Mesothelial cell of epicardium (in vitro differentiated cells): ENCODE results near the gene HNRNPLL. TPM values are rescaled to one million over a fixed set of nuclear protein-coding genes. Genes with fewer than 3 reads are reported as not detected.
"Not testable (repeated sequence)": the region's sequence is repeated elsewhere in the genome, so short reads cannot be mapped to it uniquely, and the experiment has no call there.

Experiments
- DNase-seq, 2 experiments: peaks; one replicate each; pipeline ENCODE4 v3.0.0; 2021; ENCODE audit warnings: low spot score in 2 of 2; ENCODE audit not compliant: unreplicated experiment in 2 of 2
- H3K27ac Mint-ChIP-seq: 2 replicates; pipeline ENCODE4 v1.8.0; 2021; ENCODE audit warnings: mixed read lengths
- H3K27me3 Mint-ChIP-seq: 2 replicates; pipeline ENCODE4 v1.8.0; 2021; ENCODE audit warnings: low read depth, mixed read lengths
- H3K36me3 Mint-ChIP-seq: 2 replicates; pipeline ENCODE4 v1.8.0; 2021; ENCODE audit warnings: mixed read lengths
- H3K4me1 Mint-ChIP-seq: 2 replicates; pipeline ENCODE4 v1.8.0; 2021; ENCODE audit warnings: mixed read lengths
- H3K4me3 Mint-ChIP-seq: 2 replicates; pipeline ENCODE4 v1.8.0; 2021; ENCODE audit warnings: mild to moderate bottlenecking, moderate library complexity, mixed read lengths
- H3K9me3 Mint-ChIP-seq: 2 replicates; pipeline ENCODE4 v1.8.0; 2021; ENCODE audit warnings: mixed read lengths
- CTCF ChIP-seq: fragments of 200-600 bp; sonication (generic); IDR thresholded peaks from one replicate; pipeline ENCODE4 v1.5.0; 2021; ENCODE audit warnings: antibody characterized with exemption; ENCODE audit not compliant: unreplicated experiment
- total RNA-seq: library from RNA; stranded (reverse); gene quantifications from 3 replicates; pipeline ENCODE4 v1.2.1, GENCODE V29; 2021

The HNRNPLL gene
- 73.9 to 84.8 TPM (median 80.7 TPM) in 3 replicates for total RNA-seq

GRCh38 chr2:38602732-38603401, at the start of gene HNRNPLL:
TSS of gene HNRNPLL (minus strand) at chr2:38602928. CDS start at chr2:38602626, 302 bp downstream.
- TF ChIP-seq CTCF = no peak
- Mint-ChIP-seq H3K27me3 (no peaks in the 10 kb centered on the region), H3K4me1 (peaks cover 53% of the 10 kb centered on the region), H3K9me3 (no peaks in the 10 kb centered on the region), H3K4me3 (peak within 1 kb of the TSS; percentile 92), H3K36me3 (no peaks in the 10 kb centered on the region), H3K27ac (peak within 1 kb of the TSS; percentile 97)
- peak; percentile 99 for DNase-seq

GRCh38 chr2:38650717-38651116, 48.0 kb upstream of the HNRNPLL start:
- Mint-ChIP-seq H3K27ac (no peak overlapping the region), H3K4me1 (peaks cover 5% of the 10 kb centered on the region), H3K27me3 (no peaks in the 10 kb centered on the region), H3K36me3 (no peaks in the 10 kb centered on the region), H3K9me3 (peaks cover 8% of the 10 kb centered on the region), H3K4me3 (no peak overlapping the region)
- DNase-seq = no peak
- no peak for TF ChIP-seq CTCF

- Mint-ChIP-seq H3K4me1 (peaks cover 5% of the 10 kb centered on the region), H3K27ac (no peak overlapping the region), H3K36me3 (no peaks in the 10 kb centered on the region), H3K9me3 (peaks cover 8% of the 10 kb centered on the region), H3K27me3 (no peaks in the 10 kb centered on the region), H3K4me3 (no peak overlapping the region)
- no peak for TF ChIP-seq CTCF
- DNase-seq = no peak
These were observed 47.3 kb upstream of the HNRNPLL start for GRCh38 chr2:38650012-38650411.

GRCh38 chr2:38649176-38649728, 46.5 kb upstream of the HNRNPLL start:
- no peak for TF ChIP-seq CTCF
- no peak overlapping the region for H3K27ac Mint-ChIP-seq
- H3K36me3 Mint-ChIP-seq = no peaks in the 10 kb centered on the region

GRCh38 chr2:38648107-38648761, 45.5 kb upstream of the HNRNPLL start:
- DNase-seq = no peak
- peaks cover 3% of the 10 kb centered on the region for H3K36me3 Mint-ChIP-seq
- H3K4me1 Mint-ChIP-seq = peaks cover 5% of the 10 kb centered on the region
- H3K27me3 Mint-ChIP-seq = no peaks in the 10 kb centered on the region
- H3K27ac Mint-ChIP-seq = no peak overlapping the region
- no peak for TF ChIP-seq CTCF
- peaks cover 13% of the 10 kb centered on the region for H3K9me3 Mint-ChIP-seq
- no peak overlapping the region for H3K4me3 Mint-ChIP-seq

More at GRCh38 chr2:38649176-38649728, 46.5 kb upstream of the HNRNPLL start:
- Mint-ChIP-seq H3K9me3 (peaks cover 8% of the 10 kb centered on the region), H3K4me3 (no peak overlapping the region), H3K27me3 (no peaks in the 10 kb centered on the region), H3K4me1 (peaks cover 5% of the 10 kb centered on the region)
- DNase-seq = no peak

- H3K36me3 Mint-ChIP-seq, DNase-seq, H3K4me1 Mint-ChIP-seq, H3K4me3 Mint-ChIP-seq, H3K27ac Mint-ChIP-seq, H3K27me3 Mint-ChIP-seq: not testable (repeated sequence)
- H3K9me3 Mint-ChIP-seq = peaks cover 13% of the 10 kb centered on the region
These were observed 41.2 kb upstream of the HNRNPLL start for GRCh38 chr2:38643683-38644511.
